HG03039 (cell line): ENCODE measurements around the gene SALL2.
"Not testable (repeated sequence)": the region's sequence is repeated elsewhere in the genome, so short reads cannot be mapped to it uniquely, and the experiment has no call there.

Experiments used
- ATAC-seq: cut with Tn5 transposase; IDR thresholded peaks from one replicate; pipeline ENCODE4 v1.9.1; 2021; ENCODE audit warnings: mild to moderate bottlenecking, moderate library complexity; ENCODE audit not compliant: unreplicated experiment

Gene SALL2

GRCh38 chr14:21525962-21526671, at the start of gene SALL2:
TSS of gene SALL2 (minus strand) at chr14:21526346. CDS start at chr14:21526127, 219 bp downstream.
- ATAC-seq: no peak

- no peak for ATAC-seq
These were observed 49.5 kb upstream of the SALL2 start for GRCh38 chr14:21575661-21576060.

GRCh38 chr14:21572604-21573003, 46.5 kb upstream of the SALL2 start:
- no peak for ATAC-seq

GRCh38 chr14:21558703-21559170, 32.6 kb upstream of the SALL2 start:
- no peak for ATAC-seq

GRCh38 chr14:21557084-21557901, 31.1 kb upstream of the SALL2 start:
- ATAC-seq: no peak

GRCh38 chr14:21556378-21557083, 30.4 kb upstream of the SALL2 start:
- no peak for ATAC-seq

GRCh38 chr14:21553266-21553665, 27.1 kb upstream of the SALL2 start:
- no peak for ATAC-seq

- ATAC-seq: not testable (repeated sequence)
These were observed 18.4 kb upstream of the SALL2 start for GRCh38 chr14:21544588-21544987.

- no peak for ATAC-seq
These were observed 17.8 kb upstream of the SALL2 start for GRCh38 chr14:21543963-21544362.

GRCh38 chr14:21543521-21543960, 17.4 kb upstream of the SALL2 start:
- no peak for ATAC-seq

- ATAC-seq: no peak
These were observed 15.4 kb upstream of the SALL2 start for GRCh38 chr14:21541413-21542074.

GRCh38 chr14:21539189-21539940, 13.2 kb upstream of the SALL2 start:
- no peak for ATAC-seq

- ATAC-seq: no peak
These were observed 10.9 kb upstream of the SALL2 start for GRCh38 chr14:21537090-21537424.

GRCh38 chr14:21536418-21537089, 10.4 kb upstream of the SALL2 start:
- ATAC-seq: no peak

- ATAC-seq: no peak
These were observed 9.6 kb upstream of the SALL2 start for GRCh38 chr14:21535545-21536417.

- no peak for ATAC-seq
These were observed 8.4 kb upstream of the SALL2 start for GRCh38 chr14:21534576-21534975.

- no peak for ATAC-seq
These were observed 7.1 kb upstream of the SALL2 start for GRCh38 chr14:21533294-21533693.

GRCh38 chr14:21529515-21529914, 3.4 kb upstream of the SALL2 start:
- ATAC-seq: no peak
